Astrocyte (in vitro differentiated cells and primary cell): Measurements from ENCODE around the gene CRLF3.
"Not testable (repeated sequence)": the region's sequence is repeated elsewhere in the genome, so short reads cannot be mapped to it uniquely, and the experiment has no call there.

Source experiments
- CTCF ChIP-seq: IDR thresholded peaks from 2 replicates; pipeline ENCODE4 v1.5.1; 2011; ENCODE audit warnings: low read depth, mild to moderate bottlenecking, inconsistent platforms, low read length, moderate library complexity; ENCODE audit not compliant: insufficient read depth
- EZH2 ChIP-seq: IDR thresholded peaks from 2 replicates; pipeline ENCODE4 v1.6.1; 2012; ENCODE audit warnings: mild to moderate bottlenecking, low read length, inconsistent platforms; ENCODE audit not compliant: insufficient read depth

GRCh38 chr17:30822919-30823318, 1.6 kb downstream of the CRLF3 start:
- TF ChIP-seq CTCF, EZH2: not testable (repeated sequence)
